Right lobe of liver (tissue), 6 donors: ENCODE results near the gene DSCAML1. TPM values are rescaled to one million over a fixed set of nuclear protein-coding genes. Genes with fewer than 3 reads are reported as not detected.

Source experiments
- ATAC-seq, 4 donors: fragments of 200-7000 bp; cut with Tn5 transposase; one replicate each; pipeline ENCODE4 v1.9.1; 2020; ENCODE audit warnings: mild to moderate bottlenecking in 4 of 4, moderate library complexity in 4 of 4
- DNase-seq, 3 donors: peaks; one replicate each; pipeline ENCODE4 v3.0.0-alpha.2; 2020
- H3K27ac ChIP-seq, 3 donors: fragments of 200-600 bp; one replicate each; pipeline ENCODE4 v1.8.0; 2022
- H3K27me3 ChIP-seq, 2 donors: fragments of 200-600 bp; one replicate each; pipeline ENCODE4 v1.8.0; 2022
- H3K36me3 ChIP-seq, 4 donors: fragments of 200-600 bp; sonication (generic) in 1 of 4; one replicate each; pipeline versions ENCODE4 v1.5.1 to v1.8.0; 2017 to 2022; ENCODE audit warnings: control low read depth in 1 of 4
- H3K4me1 ChIP-seq, 4 donors: fragments of 200-600 bp; sonication (generic) in 1 of 4; one replicate each; pipeline versions ENCODE4 v1.5.1 to v1.8.0; 2017 to 2022; ENCODE audit warnings: control low read depth in 1 of 4
- H3K4me3 ChIP-seq, 3 donors: fragments of 200-600 bp; one replicate each; pipeline ENCODE4 v1.8.0; 2022
- H3K9me3 ChIP-seq, 4 donors: fragments of 200-600 bp; sonication (generic) in 1 of 4; one replicate each; pipeline versions ENCODE4 v1.5.1 to v1.8.0; 2017 to 2022; ENCODE audit warnings: control low read depth in 1 of 4
- CTCF ChIP-seq, 4 donors: fragments of 200-600 bp in 3 of 4; fragments of 450-650 bp in 1 of 4; IDR thresholded peaks; one replicate each; pipeline versions ENCODE4 v1.5.1 to v1.8.0; 2016 to 2022; ENCODE audit warnings: antibody characterized with exemption in 4 of 4, mild to moderate bottlenecking in 2 of 4
- POLR2A ChIP-seq: fragments of 450-650 bp; IDR thresholded peaks from one replicate; pipeline ENCODE4 v1.6.1; 2017; ENCODE audit warnings: antibody characterized with exemption, mild to moderate bottlenecking
- WGBS: methylation state at CpG from one replicate; pipeline ENCODE4 v1.1.6; 2018; ENCODE audit warnings: low coverage, low lambda C conversion rate; ENCODE audit not compliant: insufficient coverage; ENCODE audit errors: missing lambda C conversion rate; 5-methylcytosine and 5-hydroxymethylcytosine counted together
- intact Hi-C, 2 donors: fragments of 100-400 bp; cut with DNase I; formaldehyde crosslinking; loops; one replicate each; pipeline versions ENCODE4 v1.11.2 to v1.14.1; 2022
- total RNA-seq, 6 experiments: library from RNA; depleted of rRNA in 2 of 6; stranded (reverse); fragments of >200 nt in 2 of 6; fragmentation: NEBNext Ultra II Directional in 3 of 6; extraction: Animal tissue kit (Norgen Biotek cat#: 25700) in 3 of 6; gene quantifications; one replicate each; pipeline versions ENCODE4 v1.1.0 to v1.2.4, GENCODE V29; 2016 to 2023
- donor health status: DM: no; HTN: yes; CAD: no.
- donor health status: DM: no; HTN: no; CAD: no.
- donor health status: DM: no; HTN: no; CAD: no.
- donor health status: DM: no; HTN: yes; CAD: no.
- donor health status: DM: no; HTN: yes; CAD: no.

DSCAML1 gene
- total RNA-seq, 6 experiments from 2014 or later, result 0.06 to 0.92 (median 0.22) TPM; not detected in 1

DNA sequence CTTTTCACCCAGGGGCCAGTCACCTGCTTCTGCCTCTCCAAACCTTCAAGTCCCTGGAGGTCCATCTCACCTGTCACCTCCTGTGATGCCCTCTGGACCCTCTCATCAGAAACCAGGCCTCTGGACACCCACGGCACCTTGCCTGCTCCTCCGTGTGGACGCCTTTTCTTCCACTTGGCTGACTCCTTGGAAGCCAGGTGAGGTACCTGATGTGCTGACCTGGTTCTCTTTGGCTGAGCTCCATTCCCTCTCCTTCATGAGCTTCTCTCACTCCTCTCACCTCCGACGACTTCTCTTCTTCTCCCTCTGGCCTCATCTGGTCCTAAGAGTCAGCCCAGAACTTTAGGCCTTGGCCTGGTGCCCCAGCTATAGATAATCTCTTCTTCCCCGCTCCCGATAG, 370.1 kb downstream of the DSCAML1 start:
- H3K27ac ChIP-seq, result no peak overlapping the region
- H3K4me1 ChIP-seq, result no peaks in the 10 kb centered on the region
- no peak for TF ChIP-seq CTCF (IDR thresholded peaks at IDR 0.05)
- TF ChIP-seq POLR2A, result no peak
- H3K36me3 ChIP-seq, result no peaks in the 10 kb centered on the region
- 76% methylated on average over 6 of the region's 7 CpGs for WGBS
- H3K9me3 ChIP-seq, result no peaks in the 10 kb centered on the region
- ATAC-seq (no peak), DNase-seq (no peak)
- H3K27me3 ChIP-seq, result no peaks in the 10 kb centered on the region
- H3K4me3 ChIP-seq, result no peak overlapping the region
- intact Hi-C loops, result loop anchor here in 1 of 2 donors (10.0 kb wide), 1 partner anchor 368 kb away; the partner anchor contains the start of gene DSCAML1

DNA sequence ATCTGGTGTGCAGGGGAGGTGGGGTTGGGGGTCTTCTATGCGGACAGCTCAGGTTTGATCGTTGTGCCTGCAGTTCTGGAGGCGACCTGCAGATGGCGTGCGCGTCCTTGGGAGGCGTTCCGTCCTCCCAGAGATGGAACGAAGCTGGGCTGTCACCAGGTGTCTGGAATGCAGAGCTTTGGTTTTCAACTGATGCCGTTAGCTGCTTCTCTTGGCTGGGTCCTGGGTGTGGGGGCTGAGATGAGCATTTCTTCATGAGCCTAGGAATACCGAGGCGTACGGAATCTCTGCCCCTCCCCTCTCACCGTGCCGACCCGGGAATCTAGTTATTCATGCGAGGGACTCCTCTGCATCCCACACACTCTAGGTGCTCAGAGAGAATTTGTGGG, 370.7 kb downstream of the DSCAML1 start:
- Histone ChIP-seq H3K9me3 (no peaks in the 10 kb centered on the region), H3K27me3 (no peaks in the 10 kb centered on the region), H3K36me3 (no peaks in the 10 kb centered on the region), H3K27ac (no peak overlapping the region), H3K4me1 (no peaks in the 10 kb centered on the region), H3K4me3 (no peak overlapping the region)
- ATAC-seq (peak; percentile 67 to 85 (median 80)), DNase-seq (peak; percentile 63 to 75 (median 64))
- intact Hi-C loops, result loop anchor here in 1 of 2 donors (10.0 kb wide), 1 partner anchor 369 kb away; the partner anchor contains the start of gene DSCAML1
- TF ChIP-seq CTCF (IDR thresholded peaks at IDR 0.05), result peak; percentile 74 to 93 (median 92)
- no peak for TF ChIP-seq POLR2A
- 2% methylated on average over 14 of the region's 17 CpGs for WGBS

- no peaks in the 10 kb centered on the region for H3K9me3 ChIP-seq
- no peak overlapping the region for H3K27ac ChIP-seq
- no peak for ATAC-seq
- no peak overlapping the region for H3K4me3 ChIP-seq
- no peaks in the 10 kb centered on the region for H3K4me1 ChIP-seq
- no peaks in the 10 kb centered on the region for H3K36me3 ChIP-seq
- H3K27me3 ChIP-seq, result no peaks in the 10 kb centered on the region
- no peak for TF ChIP-seq POLR2A
- intact Hi-C loops, result loop anchor here in 1 of 2 donors (10.0 kb wide), 1 partner anchor 369 kb away; the partner anchor contains the start of gene DSCAML1
- no peak for DNase-seq
- 38% methylated on average over 13 of the region's 13 CpGs for WGBS
Observed at GRCh38 chr11:117425679-117426296, 371.2 kb downstream of the DSCAML1 start.

- intact Hi-C loops, result loop anchor here in 1 of 2 donors (10.0 kb wide), 1 partner anchor 370 kb away; the partner anchor contains the start of gene DSCAML1
- peak in 1 of 3 donors; percentile 33 for DNase-seq
- Histone ChIP-seq H3K4me1 (no peaks in the 10 kb centered on the region), H3K27ac (no peak overlapping the region), H3K27me3 (no peaks in the 10 kb centered on the region), H3K9me3 (no peaks in the 10 kb centered on the region), H3K36me3 (no peaks in the 10 kb centered on the region), H3K4me3 (no peak overlapping the region)
- TF ChIP-seq POLR2A (no peak), CTCF (IDR thresholded peaks at IDR 0.05) (no peak)
- WGBS, result 52% methylated on average over 4 of the region's 4 CpGs
- no peak for ATAC-seq
Observed at GRCh38 chr11:117424781-117425180, 372.2 kb downstream of the DSCAML1 start.

GRCh38 chr11:117423046-117423575, 373.9 kb downstream of the DSCAML1 start:
- 67% methylated on average over 5 of the region's 14 CpGs for WGBS
- H3K27me3 ChIP-seq, result no peaks in the 10 kb centered on the region
- no peak overlapping the region for H3K27ac ChIP-seq
- H3K9me3 ChIP-seq, result no peaks in the 10 kb centered on the region
- ATAC-seq (no peak), DNase-seq (peak in 1 of 3 donors; percentile 28)
- TF ChIP-seq CTCF (IDR thresholded peaks at IDR 0.05) (no peak), POLR2A (no peak)
- H3K36me3 ChIP-seq, result no peaks in the 10 kb centered on the region
- H3K4me1 ChIP-seq, result no peaks in the 10 kb centered on the region
- intact Hi-C loops, result loop anchor here in 1 of 2 donors (10.0 kb wide), 1 partner anchor 372 kb away; the partner anchor contains the start of gene DSCAML1
- no peak overlapping the region for H3K4me3 ChIP-seq
